HepG2 (cell line): ENCODE measurements around the gene LOC128125822.
A peak's percentile ranks its signal among the peaks of the same experiment; 100 is the strongest.

Experiments
- ATAD3A ChIP-seq: sonication (generic); formaldehyde crosslinking; IDR thresholded peaks from 2 replicates; pipeline ENCODE4 v1.4.0; 2020; ENCODE audit warnings: missing genetic modification reagents
- DMTF1 ChIP-seq: sonication (generic); formaldehyde crosslinking; IDR thresholded peaks from 2 replicates; pipeline ENCODE4 v1.4.0; 2020; ENCODE audit warnings: mild to moderate bottlenecking, missing genetic modification reagents
- GLI4 ChIP-seq: sonication (generic); formaldehyde crosslinking; IDR thresholded peaks from 2 replicates; pipeline ENCODE4 v1.5.1; 2020; ENCODE audit warnings: missing genetic modification reagents, mild to moderate bottlenecking, moderate library complexity, borderline replicate concordance
- ISX ChIP-seq: sonication (generic); formaldehyde crosslinking; conservative IDR thresholded peaks from 2 replicates; pipeline ENCODE4 v1.5.0; 2020; ENCODE audit warnings: missing genetic modification reagents
- KLF6 ChIP-seq: IDR thresholded peaks from 2 replicates; pipeline ENCODE4 v1.8.0; 2016; ENCODE audit warnings: missing biosample characterization, missing genetic modification reagents
- MYNN ChIP-seq: sonication (generic); formaldehyde crosslinking; IDR thresholded peaks from 2 replicates; pipeline ENCODE4 v1.4.0; 2020; ENCODE audit warnings: mild to moderate bottlenecking, low read depth, missing genetic modification reagents
- REXO4 ChIP-seq: sonication (generic); formaldehyde crosslinking; IDR thresholded peaks from 2 replicates; pipeline ENCODE4 v1.8.0; 2022; ENCODE audit warnings: missing genetic modification reagents, mild to moderate bottlenecking, borderline replicate concordance
- SKI ChIP-seq: fragments of 450-650 bp; IDR thresholded peaks from one replicate; pipeline ENCODE4 v1.6.1; 2018; ENCODE audit warnings: mild to moderate bottlenecking; ENCODE audit not compliant: partially characterized antibody
- SRSF9 ChIP-seq: fragments of 200-400 bp; formaldehyde crosslinking; IDR thresholded peaks from 2 replicates; pipeline ENCODE4 v1.6.1; 2018; ENCODE audit warnings: borderline replicate concordance, mild to moderate bottlenecking, low read depth, low read length; ENCODE audit not compliant: insufficient read depth, poor library complexity, severe bottlenecking
- TCF7 ChIP-seq: sonication (generic); IDR thresholded peaks from 2 replicates; pipeline ENCODE4 v1.6.1; 2016; ENCODE audit warnings: antibody characterized with exemption, low read depth
- TGIF2 ChIP-seq: IDR thresholded peaks from 2 replicates; pipeline ENCODE4 v1.6.1; 2016; ENCODE audit warnings: control low read depth, missing compliant biosample characterization
- WIZ ChIP-seq: sonication (generic); formaldehyde crosslinking; IDR thresholded peaks from 2 replicates; pipeline ENCODE4 v1.5.1; 2020; ENCODE audit warnings: mild to moderate bottlenecking, missing genetic modification reagents
- ZBTB7A ChIP-seq: sonication (generic); formaldehyde crosslinking; IDR thresholded peaks from 2 replicates; pipeline ENCODE4 v1.8.0; 2022; ENCODE audit warnings: mild to moderate bottlenecking, missing genetic modification reagents
- ZFP36L2 ChIP-seq: sonication (generic); formaldehyde crosslinking; IDR thresholded peaks from 2 replicates; pipeline ENCODE4 v1.4.0; 2020; ENCODE audit warnings: missing genetic modification reagents
- ZNF383 ChIP-seq: sonication (generic); formaldehyde crosslinking; IDR thresholded peaks from 2 replicates; pipeline ENCODE4 v1.4.0; 2020; ENCODE audit warnings: missing genetic modification reagents, mild to moderate bottlenecking, borderline replicate concordance
- ZNF678 ChIP-seq: sonication (generic); formaldehyde crosslinking; IDR thresholded peaks from 2 replicates; pipeline ENCODE4 v1.4.0; 2020; ENCODE audit warnings: mild to moderate bottlenecking, missing genetic modification reagents
- TF ChIP-seq, protein P1 (sequence below): sonication (generic); formaldehyde crosslinking; IDR thresholded peaks from 2 replicates; pipeline ENCODE4 v1.4.0; 2020; ENCODE audit warnings: missing genetic modification reagents
- TF ChIP-seq, protein P2 (sequence below): sonication (generic); formaldehyde crosslinking; IDR thresholded peaks from 2 replicates; pipeline ENCODE4 v1.4.0; 2020; ENCODE audit warnings: missing genetic modification reagents, mild to moderate bottlenecking, borderline replicate concordance
- TF ChIP-seq, protein P3 (sequence below): sonication (generic); formaldehyde crosslinking; IDR thresholded peaks from 2 replicates; pipeline ENCODE4 v1.4.0; 2020; ENCODE audit warnings: missing genetic modification reagents

The LOC128125822 gene

DNA sequence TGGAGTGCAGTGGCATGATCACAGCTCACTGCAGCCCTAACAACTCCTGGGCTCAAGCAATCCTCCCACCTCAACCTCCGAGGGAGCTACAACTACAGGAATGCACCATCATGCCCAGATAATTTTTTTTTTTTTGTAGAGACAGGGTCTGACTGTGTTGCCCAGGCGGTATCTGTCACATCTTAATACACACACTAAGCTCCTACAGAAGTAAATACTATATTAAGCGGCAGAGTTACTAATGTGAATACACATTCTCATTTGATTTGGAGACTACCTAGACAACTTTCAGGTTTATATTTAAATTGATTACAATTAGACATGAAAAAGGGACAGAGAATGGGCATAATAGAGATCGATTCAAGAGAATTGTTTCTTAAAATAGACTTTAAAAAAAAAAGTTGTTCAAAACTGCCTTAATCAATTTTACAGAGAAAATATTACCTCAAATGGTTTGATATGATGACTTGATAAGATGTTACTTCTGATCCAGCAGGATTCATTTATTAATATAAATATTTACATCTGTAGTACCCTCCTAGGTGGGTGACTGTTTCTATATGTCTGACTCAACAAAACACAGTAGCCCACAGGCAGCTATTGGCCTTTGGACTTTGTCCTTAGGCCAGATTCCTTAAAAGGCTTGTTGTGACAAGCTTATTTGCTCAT, 7.1 kb upstream of the LOC128125822 start (continued):
- TF ChIP-seq MYNN (CRISPR knock-in tag) (no peak), SKI (no peak), DMTF1 (CRISPR knock-in tag) (no peak), ZBTB7A (CRISPR knock-in tag) (no peak), ZFP36L2 (CRISPR knock-in tag) (no peak), ATAD3A (CRISPR knock-in tag) (no peak), SRSF9 (no peak), TGIF2 (CRISPR knock-in tag) (no peak), WIZ (CRISPR knock-in tag) (no peak), TCF7 (0 out of 2 replicates have a peak, but pooled peaks have one; percentile 30), ZNF678 (peak; percentile 71; the same call in 1 of the 2 replicates), GLI4 (CRISPR knock-in tag) (no peak), KLF6 (CRISPR knock-in tag) (peak; percentile 20), ZNF383 (CRISPR knock-in tag) (no peak), REXO4 (CRISPR knock-in tag) (no peak), ISX (no peak)
- TF ChIP-seq, protein P1, sequence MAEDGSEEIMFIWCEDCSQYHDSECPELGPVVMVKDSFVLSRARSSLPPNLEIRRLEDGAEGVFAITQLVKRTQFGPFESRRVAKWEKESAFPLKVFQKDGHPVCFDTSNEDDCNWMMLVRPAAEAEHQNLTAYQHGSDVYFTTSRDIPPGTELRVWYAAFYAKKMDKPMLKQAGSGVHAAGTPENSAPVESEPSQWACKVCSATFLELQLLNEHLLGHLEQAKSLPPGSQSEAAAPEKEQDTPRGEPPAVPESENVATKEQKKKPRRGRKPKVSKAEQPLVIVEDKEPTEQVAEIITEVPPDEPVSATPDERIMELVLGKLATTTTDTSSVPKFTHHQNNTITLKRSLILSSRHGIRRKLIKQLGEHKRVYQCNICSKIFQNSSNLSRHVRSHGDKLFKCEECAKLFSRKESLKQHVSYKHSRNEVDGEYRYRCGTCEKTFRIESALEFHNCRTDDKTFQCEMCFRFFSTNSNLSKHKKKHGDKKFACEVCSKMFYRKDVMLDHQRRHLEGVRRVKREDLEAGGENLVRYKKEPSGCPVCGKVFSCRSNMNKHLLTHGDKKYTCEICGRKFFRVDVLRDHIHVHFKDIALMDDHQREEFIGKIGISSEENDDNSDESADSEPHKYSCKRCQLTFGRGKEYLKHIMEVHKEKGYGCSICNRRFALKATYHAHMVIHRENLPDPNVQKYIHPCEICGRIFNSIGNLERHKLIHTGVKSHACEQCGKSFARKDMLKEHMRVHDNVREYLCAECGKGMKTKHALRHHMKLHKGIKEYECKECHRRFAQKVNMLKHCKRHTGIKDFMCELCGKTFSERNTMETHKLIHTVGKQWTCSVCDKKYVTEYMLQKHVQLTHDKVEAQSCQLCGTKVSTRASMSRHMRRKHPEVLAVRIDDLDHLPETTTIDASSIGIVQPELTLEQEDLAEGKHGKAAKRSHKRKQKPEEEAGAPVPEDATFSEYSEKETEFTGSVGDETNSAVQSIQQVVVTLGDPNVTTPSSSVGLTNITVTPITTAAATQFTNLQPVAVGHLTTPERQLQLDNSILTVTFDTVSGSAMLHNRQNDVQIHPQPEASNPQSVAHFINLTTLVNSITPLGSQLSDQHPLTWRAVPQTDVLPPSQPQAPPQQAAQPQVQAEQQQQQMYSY (CRISPR knock-in tag): no peak
- TF ChIP-seq, protein P2, sequence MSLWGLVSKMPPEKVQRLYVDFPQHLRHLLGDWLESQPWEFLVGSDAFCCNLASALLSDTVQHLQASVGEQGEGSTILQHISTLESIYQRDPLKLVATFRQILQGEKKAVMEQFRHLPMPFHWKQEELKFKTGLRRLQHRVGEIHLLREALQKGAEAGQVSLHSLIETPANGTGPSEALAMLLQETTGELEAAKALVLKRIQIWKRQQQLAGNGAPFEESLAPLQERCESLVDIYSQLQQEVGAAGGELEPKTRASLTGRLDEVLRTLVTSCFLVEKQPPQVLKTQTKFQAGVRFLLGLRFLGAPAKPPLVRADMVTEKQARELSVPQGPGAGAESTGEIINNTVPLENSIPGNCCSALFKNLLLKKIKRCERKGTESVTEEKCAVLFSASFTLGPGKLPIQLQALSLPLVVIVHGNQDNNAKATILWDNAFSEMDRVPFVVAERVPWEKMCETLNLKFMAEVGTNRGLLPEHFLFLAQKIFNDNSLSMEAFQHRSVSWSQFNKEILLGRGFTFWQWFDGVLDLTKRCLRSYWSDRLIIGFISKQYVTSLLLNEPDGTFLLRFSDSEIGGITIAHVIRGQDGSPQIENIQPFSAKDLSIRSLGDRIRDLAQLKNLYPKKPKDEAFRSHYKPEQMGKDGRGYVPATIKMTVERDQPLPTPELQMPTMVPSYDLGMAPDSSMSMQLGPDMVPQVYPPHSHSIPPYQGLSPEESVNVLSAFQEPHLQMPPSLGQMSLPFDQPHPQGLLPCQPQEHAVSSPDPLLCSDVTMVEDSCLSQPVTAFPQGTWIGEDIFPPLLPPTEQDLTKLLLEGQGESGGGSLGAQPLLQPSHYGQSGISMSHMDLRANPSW (CRISPR knock-in tag): no peak; the same call in 1 of the 2 replicates
- TF ChIP-seq, protein P3, sequence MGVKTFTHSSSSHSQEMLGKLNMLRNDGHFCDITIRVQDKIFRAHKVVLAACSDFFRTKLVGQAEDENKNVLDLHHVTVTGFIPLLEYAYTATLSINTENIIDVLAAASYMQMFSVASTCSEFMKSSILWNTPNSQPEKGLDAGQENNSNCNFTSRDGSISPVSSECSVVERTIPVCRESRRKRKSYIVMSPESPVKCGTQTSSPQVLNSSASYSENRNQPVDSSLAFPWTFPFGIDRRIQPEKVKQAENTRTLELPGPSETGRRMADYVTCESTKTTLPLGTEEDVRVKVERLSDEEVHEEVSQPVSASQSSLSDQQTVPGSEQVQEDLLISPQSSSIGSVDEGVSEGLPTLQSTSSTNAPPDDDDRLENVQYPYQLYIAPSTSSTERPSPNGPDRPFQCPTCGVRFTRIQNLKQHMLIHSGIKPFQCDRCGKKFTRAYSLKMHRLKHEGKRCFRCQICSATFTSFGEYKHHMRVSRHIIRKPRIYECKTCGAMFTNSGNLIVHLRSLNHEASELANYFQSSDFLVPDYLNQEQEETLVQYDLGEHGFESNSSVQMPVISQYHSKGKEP (CRISPR knock-in tag): no peak
